DOHH2 (cell line): Measurements from ENCODE around the gene EPX.

Experiments
- H3F3A ChIP-seq: fragments of 200-600 bp; sonication (generic), shearing (Covaris generic); 2 replicates; pipeline ENCODE4 v1.6.0; 2016; ENCODE audit warnings: antibody characterized with exemption, mild to moderate bottlenecking; ENCODE audit not compliant: control insufficient read depth, insufficient read depth
- H3K27ac ChIP-seq: fragments of 200-600 bp; sonication (generic); 2 replicates; pipeline ENCODE4 v1.5.1; 2014; ENCODE audit warnings: low read depth, mild to moderate bottlenecking, low read length, moderate library complexity
- H3K27me3 ChIP-seq: fragments of 200-600 bp; sonication (generic); 2 replicates; pipeline ENCODE4 v1.6.1; 2014; ENCODE audit warnings: mild to moderate bottlenecking, low read length, mixed read lengths; ENCODE audit not compliant: control insufficient read depth
- H3K36me3 ChIP-seq: fragments of 200-600 bp; sonication (generic); 2 replicates; pipeline ENCODE4 v1.6.1; 2014; ENCODE audit warnings: mild to moderate bottlenecking, low read length, moderate library complexity, mixed read lengths; ENCODE audit not compliant: control insufficient read depth
- H3K4me1 ChIP-seq: fragments of 200-600 bp; sonication (generic); 2 replicates; pipeline ENCODE4 v1.6.1; 2014; ENCODE audit warnings: mild to moderate bottlenecking, low read length, mixed read lengths; ENCODE audit not compliant: control insufficient read depth
- H3K4me2 ChIP-seq: fragments of 200-600 bp; sonication (generic); 2 replicates; pipeline ENCODE4 v1.6.0; 2014; ENCODE audit warnings: mild to moderate bottlenecking, low read length, moderate library complexity
- H3K4me3 ChIP-seq: fragments of 200-600 bp; sonication (generic); 2 replicates; pipeline ENCODE4 v1.5.1; 2014; ENCODE audit warnings: mild to moderate bottlenecking, low read length, mixed read lengths
- H3K79me2 ChIP-seq: fragments of 200-600 bp; sonication (generic); 2 replicates; pipeline ENCODE4 v1.6.1; 2014; ENCODE audit warnings: mild to moderate bottlenecking, low read length, mixed read lengths; ENCODE audit not compliant: control insufficient read depth
- H3K9me2 ChIP-seq: fragments of 200-600 bp; sonication (generic); replicated peaks from 2 replicates; pipeline ENCODE4 v1.6.1; 2014; ENCODE audit warnings: mild to moderate bottlenecking, low read length, mixed read lengths; ENCODE audit not compliant: control insufficient read depth
- H3K9me3 ChIP-seq: fragments of 200-600 bp; sonication (generic); 2 replicates; pipeline ENCODE4 v1.6.1; 2014; ENCODE audit warnings: antibody characterized with exemption, low read length, mixed read lengths; ENCODE audit not compliant: control insufficient read depth, insufficient read depth
- H4K20me1 ChIP-seq: fragments of 200-600 bp; sonication (generic); 2 replicates; pipeline ENCODE4 v1.6.0; 2014; ENCODE audit warnings: low read depth, mild to moderate bottlenecking, antibody characterized with exemption, low read length, moderate library complexity; ENCODE audit not compliant: control insufficient read depth, insufficient read depth
- CTCF ChIP-seq: fragments of 200-600 bp; sonication (generic); IDR thresholded peaks from one replicate; pipeline ENCODE4 v1.5.1; 2014; ENCODE audit warnings: antibody characterized with exemption, mild to moderate bottlenecking, low read depth, low read length; ENCODE audit not compliant: poor library complexity, severe bottlenecking
- EZH2phosphoT487 ChIP-seq: fragments of 200-600 bp; sonication (generic); IDR thresholded peaks from 2 replicates; pipeline ENCODE4 v1.6.1; 2017; ENCODE audit warnings: borderline replicate concordance, mild to moderate bottlenecking, antibody characterized with exemption, low read length, moderate library complexity, mixed read lengths

The EPX gene

GRCh38 chr17:58174871-58175270 lies 17.7 kb upstream of the EPX start:
- Histone ChIP-seq H3F3A (no peaks in the 10 kb centered on the region), H3K9me3 (no peaks in the 10 kb centered on the region), H3K36me3 (no peaks in the 10 kb centered on the region), H4K20me1 (no peaks in the 10 kb centered on the region), H3K27ac (no peak overlapping the region), H3K4me3 (no peak overlapping the region), H3K79me2 (no peaks in the 10 kb centered on the region), H3K9me2 (no peaks in the 10 kb centered on the region), H3K4me2 (no peak overlapping the region), H3K27me3 (peaks cover 10% of the 10 kb centered on the region), H3K4me1 (no peaks in the 10 kb centered on the region)
- TF ChIP-seq CTCF (no peak), EZH2phosphoT487 (no peak)

GRCh38 chr17:58176200-58176599 lies 16.3 kb upstream of the EPX start:
- Histone ChIP-seq H3K4me3 (no peak overlapping the region), H3K27ac (no peak overlapping the region), H3K36me3 (no peaks in the 10 kb centered on the region), H3K9me3 (no peaks in the 10 kb centered on the region), H3K4me1 (no peaks in the 10 kb centered on the region), H3F3A (no peaks in the 10 kb centered on the region), H3K79me2 (no peaks in the 10 kb centered on the region), H4K20me1 (no peaks in the 10 kb centered on the region), H3K9me2 (no peaks in the 10 kb centered on the region), H3K27me3 (peaks cover 7% of the 10 kb centered on the region; the same call in 1 of the 2 replicates), H3K4me2 (no peak overlapping the region)
- TF ChIP-seq CTCF (no peak), EZH2phosphoT487 (no peak)

DNA sequence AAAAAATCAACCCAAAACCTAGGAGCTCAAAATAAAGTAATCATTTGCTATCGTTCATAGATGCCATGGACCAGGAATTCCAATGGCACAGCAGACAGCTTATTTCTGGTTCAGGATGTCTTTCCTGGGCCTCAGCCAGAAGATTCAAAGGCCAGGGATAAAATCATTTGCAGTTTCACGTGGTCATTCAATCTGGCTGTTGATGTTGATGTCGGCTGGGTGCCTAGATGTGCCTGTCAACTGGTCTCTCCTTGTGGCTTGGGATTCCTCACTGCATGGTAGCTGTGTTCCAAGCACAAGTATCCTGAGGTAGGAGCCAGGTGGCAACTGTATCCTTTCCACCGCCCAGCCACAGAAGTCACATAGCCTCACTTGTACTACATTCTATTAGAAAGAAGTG lies 10.7 kb upstream of the EPX start:
- H3K27me3 ChIP-seq: 0 out of 2 replicates have a peak, but pooled peaks cover 3% of the 10 kb centered on the region
- H3F3A ChIP-seq: no peaks in the 10 kb centered on the region
- no peaks in the 10 kb centered on the region for H4K20me1 ChIP-seq
- H3K4me1 ChIP-seq: peaks cover 7% of the 10 kb centered on the region; the same call in 1 of the 2 replicates
- H3K9me2 ChIP-seq: no peaks in the 10 kb centered on the region
- no peak overlapping the region for H3K27ac ChIP-seq
- TF ChIP-seq CTCF (no peak), EZH2phosphoT487 (no peak)
- no peaks in the 10 kb centered on the region for H3K9me3 ChIP-seq
- no peak overlapping the region for H3K4me2 ChIP-seq
- no peak overlapping the region for H3K4me3 ChIP-seq
- no peaks in the 10 kb centered on the region for H3K79me2 ChIP-seq
- no peaks in the 10 kb centered on the region for H3K36me3 ChIP-seq
